Hippocampal formation (tissue), 2 donors: Measurements from ENCODE around the gene SLC25A10.

ENCODE experiments used
- DNase-seq, 2 donors: peaks; one replicate each; lab custom pipeline; 2025; lab: John Stamatoyannopoulos, UW

Gene SLC25A10

DNA sequence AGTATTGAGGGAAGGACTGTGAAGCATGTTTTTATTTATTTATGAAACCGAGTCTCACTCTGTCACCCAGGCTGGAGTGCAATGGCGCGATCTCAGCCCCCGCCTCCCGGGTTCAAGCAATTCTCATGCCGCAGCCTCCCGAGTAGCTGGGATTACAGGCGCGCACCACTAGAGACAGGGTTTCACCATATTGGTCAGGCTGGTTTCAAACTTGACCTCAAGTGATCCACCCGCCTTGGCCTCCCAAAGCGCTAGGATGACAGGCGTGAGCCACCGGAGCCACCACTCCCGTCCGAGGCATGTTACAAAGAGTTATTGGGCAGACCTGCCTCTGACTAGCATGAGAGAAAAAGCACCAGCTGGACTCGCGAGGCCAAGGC is 5.9 kb upstream of the SLC25A10 start:
- no peak for DNase-seq

DNA sequence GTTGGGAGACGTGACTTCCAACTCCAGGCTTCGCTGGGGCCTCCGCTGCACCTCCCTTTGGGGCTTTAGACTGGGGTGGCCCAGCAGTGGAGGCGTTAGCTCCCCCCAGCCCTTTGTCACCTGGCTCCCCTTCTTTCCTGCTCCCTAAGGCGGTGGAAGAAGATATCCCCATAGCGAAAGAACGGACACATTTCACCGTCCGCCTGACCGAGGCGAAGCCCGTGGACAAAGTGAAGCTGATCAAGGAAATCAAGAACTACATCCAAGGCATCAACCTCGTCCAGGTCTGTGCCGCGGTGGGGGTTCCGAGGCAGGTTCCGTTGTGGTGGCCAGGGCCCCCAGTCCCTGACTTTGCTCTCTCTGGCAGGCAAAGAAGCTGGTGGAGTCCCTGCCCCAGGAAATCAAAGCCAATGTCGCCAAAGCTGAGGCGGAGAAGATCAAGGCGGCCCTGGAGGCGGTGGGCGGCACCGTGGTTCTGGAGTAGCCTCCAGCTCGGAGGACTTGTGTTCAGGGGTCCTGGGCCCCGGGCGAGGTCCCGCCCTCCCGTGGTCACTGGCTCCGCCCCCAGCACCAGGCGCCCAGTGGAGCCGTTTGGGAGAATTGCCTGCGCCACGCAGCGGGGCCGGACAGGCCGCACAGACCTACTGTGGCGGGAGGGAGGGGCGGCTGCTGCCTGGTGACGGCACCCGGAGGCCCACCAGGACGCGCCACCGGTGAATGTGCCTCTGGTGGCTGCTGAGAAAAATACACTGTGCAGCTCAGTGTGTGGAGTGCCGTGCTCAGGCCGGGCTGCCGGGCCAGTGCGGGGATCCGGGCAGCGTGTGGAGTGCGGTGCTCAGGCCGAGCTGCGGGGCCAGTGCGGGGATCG is 5.1 kb upstream of the SLC25A10 start:
- DNase-seq = no peak

DNA sequence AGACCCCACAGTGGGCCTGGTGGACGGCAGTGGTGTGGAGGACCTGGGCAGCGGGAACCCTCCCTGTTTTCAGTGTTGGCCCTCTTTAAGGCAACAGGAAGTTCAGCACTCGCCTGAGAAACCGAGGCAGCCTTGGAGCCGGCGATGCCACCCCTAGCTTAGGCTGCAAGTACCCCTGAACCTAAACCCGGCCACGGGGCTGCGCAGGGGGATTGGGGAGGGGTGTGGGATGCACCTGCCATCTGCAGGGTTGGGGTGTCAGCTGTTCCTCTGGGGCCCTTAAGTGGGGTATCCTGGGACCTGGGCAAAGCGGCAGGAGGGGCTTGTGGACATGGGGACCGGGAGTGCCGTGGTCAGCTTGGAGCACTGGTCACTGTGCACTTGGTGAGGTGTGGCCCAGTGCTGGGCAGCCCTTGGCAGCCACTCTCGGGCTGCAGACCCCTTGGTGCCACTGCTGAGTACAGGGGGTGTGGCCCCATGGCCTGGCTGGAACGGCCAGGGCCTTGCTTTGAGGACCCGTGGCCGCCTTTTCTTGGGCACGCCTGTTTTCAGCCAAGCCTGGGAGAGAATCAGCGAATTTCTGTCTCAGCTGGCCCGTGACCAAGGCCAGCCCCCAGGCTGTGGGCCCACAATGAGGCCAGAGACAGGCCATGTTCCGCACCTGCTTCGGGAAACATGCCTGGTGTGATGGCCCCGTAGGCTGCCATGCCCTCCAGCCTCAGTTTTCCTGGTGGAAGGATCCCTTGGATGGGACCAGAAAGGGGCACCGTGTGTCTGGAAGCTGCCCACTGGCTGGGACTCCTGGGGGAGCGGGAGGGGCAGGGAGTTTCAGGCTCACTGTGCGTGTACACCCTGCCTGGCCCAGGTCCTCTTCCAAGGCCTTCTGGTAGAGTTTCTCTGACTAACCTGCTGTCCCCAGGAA is 4.1 kb upstream of the SLC25A10 start:
- DNase-seq = no peak

DNA sequence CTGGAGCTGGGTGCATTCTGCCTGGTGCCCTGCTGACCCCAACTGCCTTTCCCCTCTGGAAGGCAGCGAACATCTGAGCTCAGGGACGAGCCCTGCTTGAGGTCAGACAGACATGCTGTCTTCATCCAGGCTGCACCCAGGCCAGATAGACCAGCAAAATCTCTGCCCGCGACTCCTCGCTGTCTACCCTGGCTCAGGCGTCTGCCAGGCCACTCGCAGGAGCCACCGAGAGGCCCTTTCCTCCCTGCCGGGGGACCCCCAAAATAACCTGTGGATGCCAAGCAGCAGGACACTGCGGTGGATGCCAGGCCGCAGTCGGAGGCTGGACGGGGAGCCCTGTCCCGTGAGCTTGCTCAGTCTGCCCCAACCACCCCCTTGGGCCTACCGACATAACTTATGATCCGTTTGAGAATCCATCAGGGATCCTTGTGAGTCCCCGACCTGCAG is 3.3 kb upstream of the SLC25A10 start:
- no peak for DNase-seq

DNA sequence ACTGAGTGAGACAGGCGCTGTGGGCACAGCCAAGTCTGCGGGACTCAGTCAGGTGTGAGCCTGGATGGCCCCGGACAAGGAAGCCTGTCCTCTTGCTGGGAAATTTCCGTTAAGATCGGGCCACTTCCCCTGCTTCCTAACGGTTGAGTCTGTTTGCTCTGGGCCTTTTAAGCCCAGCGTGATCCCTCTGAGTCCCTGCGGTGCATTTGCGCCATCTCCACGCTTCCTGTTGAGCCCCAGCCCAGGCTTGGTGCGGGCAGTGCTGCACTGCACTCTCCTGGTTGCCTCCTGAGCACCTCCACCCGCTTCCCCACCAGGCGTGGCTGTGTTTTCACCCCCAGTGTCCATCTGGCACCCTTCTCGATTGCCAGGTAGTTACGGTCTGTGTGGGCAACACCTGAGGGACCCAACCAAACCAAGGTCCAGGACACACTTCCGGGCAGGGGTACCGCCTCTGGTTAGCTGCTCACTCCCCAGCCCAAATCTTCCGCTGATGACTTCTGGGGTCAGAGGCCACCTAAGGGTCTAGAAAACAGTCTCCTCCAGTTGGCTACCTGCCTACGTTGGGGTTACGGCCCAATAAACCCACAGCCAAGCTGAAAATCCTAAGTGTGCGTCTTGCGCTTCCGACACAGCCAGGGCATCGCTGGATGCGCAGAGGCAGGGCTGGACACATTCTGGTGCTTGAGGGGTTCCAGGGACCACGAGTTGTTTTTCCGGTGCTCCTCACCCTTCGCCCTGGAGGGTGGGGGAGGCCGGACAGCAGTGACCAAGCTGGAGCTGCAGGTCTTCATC is 1.4 kb upstream of the SLC25A10 start:
- DNase-seq = no peak

DNA sequence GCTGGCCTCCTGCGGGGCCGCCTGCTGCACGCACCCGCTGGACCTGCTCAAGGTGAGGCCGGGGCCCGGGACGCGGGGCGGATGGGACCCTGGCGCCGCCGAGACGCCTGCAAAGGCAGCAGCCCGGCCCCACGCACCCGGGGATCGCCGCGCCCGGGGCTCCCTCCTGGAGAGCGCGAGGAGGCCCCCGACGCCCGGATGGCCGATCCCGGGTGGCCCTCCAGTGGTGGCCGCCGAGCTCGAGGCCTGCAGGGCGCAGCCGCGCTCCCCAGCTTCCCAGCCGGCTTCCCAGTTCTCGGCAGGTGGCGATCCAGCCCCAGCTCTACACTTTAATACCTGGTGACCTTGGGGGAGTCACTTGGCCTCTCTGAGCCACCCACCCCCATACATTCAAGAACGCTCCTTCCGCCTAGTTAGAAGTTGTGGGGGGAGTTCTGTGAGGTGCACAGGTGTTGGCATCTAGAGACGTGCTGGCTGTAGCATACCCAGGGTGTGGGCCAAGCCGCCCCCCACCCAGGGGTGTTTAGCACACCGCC is 452 bp downstream of the SLC25A10 start:
- no peak for DNase-seq

DNA sequence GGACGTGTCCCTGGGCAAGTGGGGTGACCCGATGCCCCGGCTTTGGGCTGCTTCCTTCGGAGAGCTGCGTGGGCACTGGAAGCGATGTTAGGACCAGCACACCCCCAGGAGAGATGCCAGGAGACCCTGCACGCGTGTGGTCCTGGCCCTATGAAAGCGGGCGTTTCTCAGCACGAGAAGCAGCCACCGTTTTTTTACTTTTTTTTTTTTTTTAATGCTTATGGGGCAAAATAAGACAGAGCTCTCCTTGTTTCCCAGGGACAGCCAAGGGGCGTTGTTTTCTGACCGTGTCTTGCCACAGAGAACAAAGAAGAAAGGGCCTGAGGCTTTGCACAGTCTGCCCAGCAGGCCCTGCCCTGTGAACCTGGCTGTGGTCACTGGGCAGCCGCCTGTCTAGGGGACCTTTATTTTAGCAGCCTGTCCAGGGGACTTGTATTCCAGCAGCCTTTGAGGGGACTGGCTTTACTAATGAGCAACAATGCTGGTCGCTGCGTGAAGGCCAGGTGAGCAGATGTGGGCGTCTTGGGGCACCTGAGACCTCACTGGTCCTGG is 996 bp downstream of the SLC25A10 start:
- DNase-seq = no peak

DNA sequence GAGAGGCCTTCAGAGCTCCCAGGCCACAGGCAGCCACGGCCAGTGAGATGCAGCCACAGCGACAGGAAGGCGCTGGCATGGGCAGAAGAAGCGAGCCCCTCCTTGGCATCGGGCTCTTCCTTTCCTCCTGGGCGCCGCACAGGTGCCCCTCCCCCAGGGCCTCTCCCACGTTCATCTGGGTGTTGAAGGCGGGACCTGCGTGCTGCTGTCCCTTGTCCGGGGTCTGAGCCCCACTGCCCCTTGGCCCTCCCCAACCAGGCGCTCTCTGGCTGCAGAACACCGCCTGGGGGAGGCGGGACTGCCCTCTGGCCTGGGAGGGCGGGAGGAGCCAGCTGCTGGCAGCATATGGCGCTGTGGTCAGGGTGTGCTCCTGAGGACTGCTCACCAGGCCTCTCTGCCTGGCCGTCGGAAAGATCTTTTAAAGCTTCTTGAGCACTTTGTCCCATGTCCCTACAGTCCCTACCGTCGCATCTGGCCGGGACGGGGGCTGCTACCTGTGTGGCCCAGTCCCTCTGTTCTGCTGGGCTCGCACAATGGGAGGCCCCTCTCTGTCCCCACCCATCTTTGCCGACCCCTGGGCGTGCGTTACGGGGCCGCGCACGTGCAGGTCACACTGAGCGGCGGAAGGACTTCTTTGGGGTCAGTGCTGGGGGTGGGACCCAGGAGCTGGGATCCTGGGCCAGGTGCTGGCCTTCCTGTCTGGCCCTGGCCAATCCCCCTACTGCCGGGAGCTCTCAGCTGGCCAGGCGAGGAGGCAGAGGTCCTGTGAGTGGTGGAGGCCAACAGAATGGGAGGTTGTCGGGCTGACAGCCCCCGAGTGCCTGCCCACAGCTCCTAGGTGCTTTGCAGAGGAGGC is 1.7 kb downstream of the SLC25A10 start:
- no peak for DNase-seq

DNA sequence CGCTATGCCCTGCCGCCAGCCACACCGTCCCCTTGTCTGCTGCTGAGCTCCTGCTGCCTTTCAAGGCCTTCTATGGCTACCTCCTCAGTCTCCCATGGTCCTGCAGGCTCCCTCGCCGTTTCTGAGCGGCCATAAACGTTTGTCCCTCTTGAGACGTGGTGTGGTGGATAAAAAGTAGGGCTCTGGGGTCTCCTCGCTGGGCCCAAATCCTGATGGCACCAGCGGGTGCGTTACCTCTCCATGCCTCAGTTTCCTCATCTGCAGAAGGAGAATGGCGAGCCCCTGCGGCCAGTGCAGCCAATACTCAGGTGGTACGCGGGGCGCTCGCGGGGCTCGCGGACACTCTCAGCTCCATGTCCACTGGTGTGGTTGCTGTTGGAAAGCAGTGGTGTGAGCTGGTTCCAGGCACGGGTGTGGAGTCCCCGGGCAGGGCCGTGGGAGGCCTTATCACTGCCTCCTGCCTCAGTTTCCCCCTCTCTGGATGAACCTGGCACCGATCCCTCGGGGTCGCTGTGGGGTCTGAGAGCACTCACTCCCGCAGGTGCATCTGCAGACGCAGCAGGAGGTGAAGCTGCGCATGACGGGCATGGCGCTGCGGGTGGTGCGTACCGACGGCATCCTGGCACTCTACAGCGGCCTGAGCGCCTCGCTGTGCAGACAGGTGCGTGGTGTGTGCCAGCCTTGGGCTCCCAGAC is 2.5 kb downstream of the SLC25A10 start:
- DNase-seq = no peak

DNA sequence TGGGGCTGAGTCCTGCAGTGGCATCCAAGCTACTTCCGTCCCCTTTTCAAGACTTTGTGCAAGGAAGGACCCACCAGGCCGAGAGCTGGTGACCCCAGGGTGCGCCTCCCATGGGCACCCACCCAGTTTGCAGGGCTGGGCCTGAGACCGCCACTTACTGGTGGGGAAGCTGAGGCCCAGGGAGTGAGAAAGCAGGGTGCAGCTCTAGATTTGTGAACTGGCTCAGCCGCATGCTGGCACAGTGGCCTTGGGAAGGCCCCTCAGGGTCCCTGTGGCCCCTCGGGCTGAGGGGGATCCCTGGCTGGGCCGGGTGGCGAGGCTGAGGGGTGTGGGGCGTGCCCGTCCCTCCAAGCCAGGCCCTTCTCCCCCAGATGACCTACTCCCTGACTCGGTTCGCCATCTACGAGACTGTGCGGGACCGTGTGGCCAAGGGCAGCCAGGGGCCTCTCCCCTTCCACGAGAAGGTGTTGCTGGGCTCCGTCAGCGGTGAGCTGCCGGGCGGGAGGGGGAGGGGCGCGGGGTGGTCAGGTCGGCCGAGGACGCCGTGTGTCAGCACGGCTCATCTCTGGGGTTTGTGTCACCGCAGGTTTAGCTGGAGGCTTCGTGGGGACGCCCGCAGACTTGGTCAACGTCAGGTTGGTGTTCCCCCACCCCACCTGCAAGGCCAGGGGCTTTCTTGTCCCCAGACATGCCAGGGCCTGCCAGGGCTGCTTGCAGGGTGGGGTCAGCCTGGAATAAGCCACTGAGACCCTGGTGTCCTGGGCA is 3.2 kb downstream of the SLC25A10 start:
- no peak for DNase-seq

DNA sequence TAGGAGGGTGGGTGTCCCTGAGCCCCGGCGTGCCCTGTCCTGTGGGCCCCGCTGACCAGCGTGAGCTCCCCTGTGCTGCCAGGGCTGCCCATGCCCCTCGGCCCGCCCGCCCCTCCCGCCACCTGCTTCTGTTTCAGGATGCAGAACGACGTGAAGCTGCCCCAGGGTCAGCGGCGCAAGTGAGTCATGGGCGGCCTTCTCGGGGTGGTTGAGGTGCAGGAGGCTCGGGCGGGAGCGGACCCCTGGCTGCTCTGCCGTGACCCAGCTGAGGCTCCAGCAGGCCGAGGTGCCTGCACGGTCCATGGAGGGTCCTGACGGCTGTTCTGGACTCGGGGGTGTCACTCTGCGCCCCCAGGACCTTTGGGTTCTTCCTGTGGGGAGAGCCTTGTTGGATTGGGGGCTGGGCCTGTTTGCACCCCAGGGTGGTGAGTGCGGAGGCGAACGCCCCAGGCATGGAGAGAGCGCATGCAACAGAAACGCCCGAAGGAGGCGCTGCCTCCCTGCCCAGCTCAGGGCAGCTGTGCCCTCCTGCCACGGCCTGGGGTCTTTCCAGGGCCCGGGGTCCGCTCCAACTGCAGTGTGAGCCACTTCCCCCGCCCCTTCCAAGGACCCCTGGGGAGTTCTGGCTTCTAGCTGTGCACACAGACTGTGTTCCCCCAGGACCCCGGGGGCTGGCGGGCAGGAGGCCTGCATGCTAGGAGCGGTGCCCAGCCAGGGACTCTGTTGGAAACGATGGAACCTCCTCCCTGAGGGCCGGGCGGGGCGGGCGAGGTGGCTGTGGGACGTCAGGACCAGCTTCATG is 4.0 kb downstream of the SLC25A10 start:
- DNase-seq = no peak

DNA sequence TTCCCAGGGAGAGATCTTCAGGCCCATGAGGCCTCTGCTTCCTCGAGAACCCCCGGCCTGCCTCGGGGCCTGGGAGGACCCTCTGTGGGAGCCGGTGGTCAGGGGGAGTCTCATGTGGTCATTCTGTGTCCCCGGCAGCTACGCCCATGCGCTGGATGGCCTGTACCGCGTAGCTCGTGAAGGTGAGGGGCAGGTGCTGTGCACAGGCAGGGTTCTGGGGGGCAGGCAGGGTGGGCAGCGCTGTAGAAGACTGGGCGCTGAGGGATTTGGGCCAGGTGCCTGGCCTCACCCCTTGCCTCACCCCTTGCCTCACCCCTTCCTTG is 4.6 kb downstream of the SLC25A10 start:
- DNase-seq = no peak

DNA sequence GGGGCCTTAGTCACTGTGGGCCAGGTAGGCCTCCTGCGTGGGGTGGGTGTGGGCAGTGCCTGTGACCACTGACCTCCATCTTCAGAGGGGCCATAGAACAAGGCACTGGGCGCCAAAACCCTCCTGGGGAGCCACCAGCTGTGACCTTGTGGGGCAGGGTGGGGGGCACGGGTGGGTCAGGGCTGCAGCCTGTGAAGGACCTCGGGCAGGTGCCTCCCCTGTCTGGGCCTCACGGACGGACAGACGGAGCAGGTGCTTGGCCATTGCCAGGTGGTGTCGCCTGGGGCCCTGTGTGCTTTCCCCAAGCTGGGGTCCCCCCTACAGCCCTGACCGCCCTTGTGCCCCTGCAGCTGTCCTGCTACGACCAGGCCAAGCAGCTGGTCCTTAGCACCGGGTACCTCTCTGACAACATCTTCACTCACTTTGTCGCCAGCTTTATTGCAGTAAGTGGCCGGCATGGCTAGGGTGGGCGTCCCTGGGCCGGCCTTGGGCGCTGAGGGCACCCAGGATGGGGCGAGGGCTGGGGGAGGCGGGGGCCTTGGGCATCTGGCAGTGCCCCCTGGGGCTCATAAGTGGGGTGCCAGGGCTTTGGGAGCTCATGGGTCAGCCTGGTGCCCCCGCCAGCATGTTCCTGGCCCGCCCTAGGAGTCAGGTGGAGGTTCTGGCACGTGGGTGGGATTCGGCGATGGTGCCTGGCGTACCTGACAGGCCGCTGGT is 5.1 kb downstream of the SLC25A10 start:
- no peak for DNase-seq

DNA sequence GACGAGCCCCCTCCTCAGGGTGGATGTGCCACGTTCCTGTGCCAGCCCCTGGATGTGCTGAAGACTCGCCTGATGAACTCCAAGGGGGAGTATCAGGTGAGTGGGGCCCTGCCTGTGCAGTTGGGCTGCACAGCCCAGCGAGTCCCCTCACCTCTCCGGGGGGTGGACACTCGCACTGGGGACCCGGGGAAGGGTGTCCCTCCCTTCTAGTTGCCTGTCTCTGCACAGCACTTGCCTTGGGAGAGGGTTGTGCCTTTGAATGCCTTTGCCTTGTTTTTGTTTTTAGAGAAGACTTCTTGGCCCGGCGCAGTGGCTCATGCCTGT is 5.6 kb downstream of the SLC25A10 start:
- DNase-seq = no peak

DNA sequence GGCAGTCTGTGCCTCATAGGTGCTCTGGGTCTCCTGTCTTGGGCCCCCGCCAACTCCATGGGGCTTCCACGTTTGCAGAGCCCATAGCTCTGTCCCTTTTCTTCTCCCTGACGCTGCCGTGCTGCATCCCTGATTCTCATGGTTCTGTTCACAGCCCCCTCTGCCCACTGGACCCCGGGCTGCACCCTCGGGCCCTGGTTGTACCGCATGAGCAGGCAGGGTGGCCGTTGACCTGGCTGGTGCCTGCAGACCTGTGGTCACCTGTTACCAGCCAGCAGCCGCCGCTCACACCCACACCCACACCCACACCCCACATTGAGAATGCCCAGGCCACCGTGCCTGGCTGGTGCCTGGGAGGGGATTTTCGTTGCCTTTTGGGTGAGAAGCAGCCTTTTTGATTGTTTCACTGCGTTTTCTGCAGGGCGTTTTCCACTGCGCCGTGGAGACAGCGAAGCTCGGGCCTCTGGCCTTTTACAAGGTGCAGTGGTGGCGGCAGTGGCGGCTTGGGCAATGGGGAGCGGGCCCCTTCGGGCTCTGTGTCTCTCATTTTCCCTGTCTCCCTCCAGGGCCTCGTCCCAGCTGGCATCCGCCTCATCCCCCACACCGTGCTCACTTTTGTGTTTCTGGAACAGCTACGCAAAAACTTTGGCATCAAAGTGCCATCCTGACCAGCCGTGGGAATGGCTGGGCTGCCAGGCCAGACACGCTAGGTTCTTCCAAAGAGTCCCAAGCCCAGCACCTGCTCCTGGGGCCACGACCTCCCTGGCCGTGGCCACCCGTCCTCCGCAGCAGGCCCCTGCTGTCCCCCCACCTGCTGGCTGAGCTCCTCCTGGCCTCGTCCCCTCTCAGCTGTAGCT is 7.6 kb downstream of the SLC25A10 start:
- no peak for DNase-seq

DNA sequence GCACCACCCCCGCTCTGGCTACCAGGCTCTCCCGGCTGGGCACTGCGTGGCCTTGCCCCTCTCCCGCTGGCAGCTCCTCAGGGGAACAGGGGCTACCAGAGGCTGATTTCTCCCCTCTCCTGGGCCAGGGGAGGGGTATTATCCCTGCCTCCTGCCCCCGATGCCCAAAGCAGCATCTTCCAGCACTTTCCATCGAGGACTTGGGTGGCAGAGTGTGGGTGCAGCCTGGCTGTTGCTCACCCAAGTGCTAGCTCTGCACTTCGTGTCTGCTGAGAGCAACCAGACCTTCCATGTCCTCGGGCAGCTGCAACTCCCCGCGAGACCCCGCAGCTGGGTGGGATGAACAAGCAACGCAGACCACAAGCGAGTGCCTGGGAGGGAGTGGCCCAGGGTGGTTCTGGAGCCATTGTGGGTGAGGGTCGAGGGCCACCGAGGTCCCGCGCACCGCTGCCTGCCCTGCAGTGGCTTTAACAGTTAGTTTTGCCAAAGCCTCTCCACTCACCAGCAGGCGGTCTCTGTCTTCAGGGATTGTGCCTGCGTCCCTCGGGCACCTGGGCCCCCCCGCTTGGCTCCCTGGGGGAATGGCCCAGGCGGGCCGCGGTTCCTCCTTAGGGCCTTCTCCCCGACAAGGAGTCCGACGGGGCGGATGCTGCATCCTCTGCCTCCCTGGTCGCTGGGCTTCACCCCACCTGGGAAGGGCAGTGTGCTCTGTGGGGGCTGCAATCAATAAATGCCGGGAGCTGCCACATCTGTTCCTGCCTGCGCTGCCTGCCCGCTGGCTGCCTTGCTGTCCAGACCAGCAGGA is 8.4 kb downstream of the SLC25A10 start:
- DNase-seq = no peak
